Thyroid gland (tissue), 4 donors: ENCODE results near the gene POFUT1.
"Not testable (repeated sequence)": the region's sequence is repeated elsewhere in the genome, so short reads cannot be mapped to it uniquely, and the experiment has no call there.

Source experiments
- POLR2A ChIP-seq, 2 donors: fragments of 450-650 bp; IDR thresholded peaks; one replicate each; pipeline ENCODE4 v1.6.1; 2017; ENCODE audit warnings: antibody characterized with exemption in 2 of 2, mild to moderate bottlenecking in 2 of 2, moderate library complexity in 1 of 2
- TF ChIP-seq, protein P1 (sequence below), 6 experiments: fragments of 200-600 bp in 3 of 6; fragments of 450-650 bp in 3 of 6; sonication (generic) in 3 of 6; IDR thresholded peaks; one replicate each; pipeline ENCODE4 v1.5.1; 2016 to 2019; ENCODE audit warnings: antibody characterized with exemption in 6 of 6, mild to moderate bottlenecking in 2 of 6, inconsistent platforms in 1 of 6, moderate library complexity in 1 of 6

DNA sequence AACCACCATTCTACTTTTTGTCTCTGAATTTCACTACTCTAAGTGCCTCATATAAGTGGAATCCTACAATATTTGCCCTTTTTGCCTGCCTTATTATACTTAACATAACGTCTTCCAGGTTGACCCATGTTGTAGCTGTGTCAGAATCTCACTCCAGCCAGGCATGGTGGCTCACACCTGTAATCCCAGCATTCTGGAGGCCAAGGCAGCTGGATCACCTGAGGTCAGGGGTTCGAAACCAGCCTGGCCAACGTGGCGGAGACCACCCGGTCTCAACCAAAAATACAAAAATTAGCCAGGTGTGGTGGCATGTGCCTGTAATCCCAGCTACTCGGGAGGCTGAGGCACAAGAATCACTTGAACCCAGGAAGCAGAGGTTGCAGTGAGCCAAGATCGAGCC lies 30.0 kb upstream of the POFUT1 start:
- TF ChIP-seq, protein P1, sequence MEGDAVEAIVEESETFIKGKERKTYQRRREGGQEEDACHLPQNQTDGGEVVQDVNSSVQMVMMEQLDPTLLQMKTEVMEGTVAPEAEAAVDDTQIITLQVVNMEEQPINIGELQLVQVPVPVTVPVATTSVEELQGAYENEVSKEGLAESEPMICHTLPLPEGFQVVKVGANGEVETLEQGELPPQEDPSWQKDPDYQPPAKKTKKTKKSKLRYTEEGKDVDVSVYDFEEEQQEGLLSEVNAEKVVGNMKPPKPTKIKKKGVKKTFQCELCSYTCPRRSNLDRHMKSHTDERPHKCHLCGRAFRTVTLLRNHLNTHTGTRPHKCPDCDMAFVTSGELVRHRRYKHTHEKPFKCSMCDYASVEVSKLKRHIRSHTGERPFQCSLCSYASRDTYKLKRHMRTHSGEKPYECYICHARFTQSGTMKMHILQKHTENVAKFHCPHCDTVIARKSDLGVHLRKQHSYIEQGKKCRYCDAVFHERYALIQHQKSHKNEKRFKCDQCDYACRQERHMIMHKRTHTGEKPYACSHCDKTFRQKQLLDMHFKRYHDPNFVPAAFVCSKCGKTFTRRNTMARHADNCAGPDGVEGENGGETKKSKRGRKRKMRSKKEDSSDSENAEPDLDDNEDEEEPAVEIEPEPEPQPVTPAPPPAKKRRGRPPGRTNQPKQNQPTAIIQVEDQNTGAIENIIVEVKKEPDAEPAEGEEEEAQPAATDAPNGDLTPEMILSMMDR (IDR thresholded peaks at IDR 0.05), result not testable (repeated sequence)
- TF ChIP-seq POLR2A (IDR thresholded peaks at IDR 0.05), result not testable (repeated sequence)
